K562 treated with DMSO at 1 percent for 4 hours (cell line): ENCODE data around the gene ATP5F1D. TPM values are rescaled to one million over a fixed set of nuclear protein-coding genes. Genes with fewer than 3 reads are reported as not detected.

Experiments
- total RNA-seq: library from RNA; unstranded; fragments of 300-600 nt; gene quantifications from 2 replicates; pipeline ENCODE4 v1.2.3, GENCODE V29; 2022; ENCODE audit not compliant: insufficient read depth

The ATP5F1D gene
- total RNA-seq, result 424 and 456 TPM in 2 replicates

GRCh38 chr19:1241417-1242095 is at the start of gene ATP5F1D:
TSS of gene ATP5F1D (plus strand) at chr19:1241751. CDS start at chr19:1241851, 100 bp downstream.

GRCh38 chr19:1205114-1206099 is 36.1 kb upstream of the ATP5F1D start, which contains the start of gene STK11:
TSS of gene STK11 (plus strand) at chr19:1205778. CDS start at chr19:1206914, 1,136 bp downstream.

GRCh38 chr19:1237754-1238368 is 3.7 kb upstream of the ATP5F1D start, which contains the start of gene CBARP:
TSS of gene CBARP (minus strand) at chr19:1238005. CDS start at chr19:1236100, 1,905 bp downstream.

GRCh38 chr19:1248139-1248785 is 6.7 kb downstream of the ATP5F1D start, which contains the start of gene MIDN:
TSS of gene MIDN (plus strand) at chr19:1248583. CDS start at chr19:1250297, 1,714 bp downstream.

GRCh38 chr19:1269065-1269477 is 27.5 kb downstream of the ATP5F1D start, which contains the start of gene CIRBP:
TSS of gene CIRBP (plus strand) at chr19:1269332. CDS start at chr19:1270934, 1,602 bp downstream.

GRCh38 chr19:1275260-1275975 is 33.9 kb downstream of the ATP5F1D start, which contains the start of gene FAM174C:
TSS of gene FAM174C (plus strand) at chr19:1275530. CDS start at chr19:1275550, 20 bp downstream.

GRCh38 chr19:1285737-1286360 is 44.3 kb downstream of the ATP5F1D start, which contains the start of gene EFNA2:
TSS of gene EFNA2 (plus strand) at chr19:1285873. CDS start at chr19:1286169, 296 bp downstream.

Other genes with a start within 250 kb of the ATP5F1D start
- 0.75 and 0.97 TPM in 2 replicates for gene GRIN3B, start 241.3 kb upstream of the ATP5F1D start, total RNA-seq
- 198 and 255 TPM in 2 replicates for gene TMEM259, start 220.6 kb upstream of the ATP5F1D start, total RNA-seq
- gene RNU6-2, start 220.2 kb upstream of the ATP5F1D start, total RNA-seq, result not detected in 2 replicates
- 117 and 118 TPM in 2 replicates for gene CNN2, start 215.1 kb upstream of the ATP5F1D start, total RNA-seq
- 41.5 and 58.2 TPM in 2 replicates for gene ABCA7, start 201.6 kb upstream of the ATP5F1D start, total RNA-seq
- gene ARHGAP45, start 174.6 kb upstream of the ATP5F1D start, total RNA-seq, result 21.6 and 27.0 TPM in 2 replicates
- 205 and 214 TPM in 2 replicates for gene POLR2E, start 146.4 kb upstream of the ATP5F1D start, total RNA-seq
- 870 and 876 TPM in 2 replicates for gene GPX4, start 137.8 kb upstream of the ATP5F1D start, total RNA-seq
- 36.2 and 36.3 TPM in 2 replicates for gene SBNO2, start 67.5 kb upstream of the ATP5F1D start, total RNA-seq
- gene STK11, start 36.0 kb upstream of the ATP5F1D start, total RNA-seq, result 105 and 123 TPM in 2 replicates
- 4.8 and 7.1 TPM in 2 replicates for gene CBARP, start 3.7 kb upstream of the ATP5F1D start, total RNA-seq
- gene MIDN, start 6.8 kb downstream of the ATP5F1D start, total RNA-seq, result 48.5 and 50.6 TPM in 2 replicates
- 140 and 141 TPM in 2 replicates for gene CIRBP, start 27.6 kb downstream of the ATP5F1D start, total RNA-seq
- gene FAM174C, start 33.8 kb downstream of the ATP5F1D start, total RNA-seq, result 81.3 and 99.5 TPM in 2 replicates
- gene EFNA2, start 44.1 kb downstream of the ATP5F1D start, total RNA-seq, result 1.2 TPM in 1 of 2 replicates, not detected in the other
- 317 and 328 TPM in 2 replicates for gene NDUFS7, start 142.2 kb downstream of the ATP5F1D start, total RNA-seq
- gene GAMT, start 159.8 kb downstream of the ATP5F1D start, total RNA-seq, result 44.1 and 45.1 TPM in 2 replicates
- 151 and 156 TPM in 2 replicates for gene DAZAP1, start 165.8 kb downstream of the ATP5F1D start, total RNA-seq
- gene RPS15, start 196.6 kb downstream of the ATP5F1D start, total RNA-seq, result 5,479 and 5,587 TPM in 2 replicates
- gene APC2, start 208.4 kb downstream of the ATP5F1D start, total RNA-seq, result 0.83 and 1.6 TPM in 2 replicates
- gene C19orf25, start 237.5 kb downstream of the ATP5F1D start, total RNA-seq, result 37.9 and 47.6 TPM in 2 replicates
- gene PCSK4, start 248.6 kb downstream of the ATP5F1D start, total RNA-seq, result 1.6 and 3.1 TPM in 2 replicates
- gene REEP6, start 249.4 kb downstream of the ATP5F1D start, total RNA-seq, result 47.8 and 52.4 TPM in 2 replicates